HEK293T (cell line): ENCODE measurements around the gene S100P.

ENCODE experiments used
- FOXK2 ChIP-seq: fragments of 450-650 bp; IDR thresholded peaks from 2 replicates; pipeline ENCODE4 v1.6.1; 2016; ENCODE audit warnings: mild to moderate bottlenecking
- FOXM1 ChIP-seq: fragments of 450-650 bp; IDR thresholded peaks from 2 replicates; pipeline ENCODE4 v1.6.1; 2017; ENCODE audit warnings: mild to moderate bottlenecking, borderline replicate concordance
- HDGF ChIP-seq: fragments of 450-650 bp; IDR thresholded peaks from 2 replicates; pipeline ENCODE4 v1.6.1; 2017; ENCODE audit warnings: antibody characterized with exemption, borderline replicate concordance
- L3MBTL2 ChIP-seq: fragments of 450-650 bp; conservative IDR thresholded peaks from 2 replicates; pipeline ENCODE4 v1.6.1; 2016; ENCODE audit warnings: mild to moderate bottlenecking
- SUZ12 ChIP-seq: fragments of 450-650 bp; IDR thresholded peaks from 2 replicates; pipeline ENCODE4 v1.6.1; 2016; ENCODE audit warnings: mild to moderate bottlenecking
- TARDBP ChIP-seq: fragments of 450-650 bp; IDR thresholded peaks from 2 replicates; pipeline ENCODE4 v1.6.1; 2016
- TF ChIP-seq, protein P1 (sequence below): fragments of 450-650 bp; IDR thresholded peaks from 2 replicates; pipeline ENCODE4 v1.6.1; 2016

DNA sequence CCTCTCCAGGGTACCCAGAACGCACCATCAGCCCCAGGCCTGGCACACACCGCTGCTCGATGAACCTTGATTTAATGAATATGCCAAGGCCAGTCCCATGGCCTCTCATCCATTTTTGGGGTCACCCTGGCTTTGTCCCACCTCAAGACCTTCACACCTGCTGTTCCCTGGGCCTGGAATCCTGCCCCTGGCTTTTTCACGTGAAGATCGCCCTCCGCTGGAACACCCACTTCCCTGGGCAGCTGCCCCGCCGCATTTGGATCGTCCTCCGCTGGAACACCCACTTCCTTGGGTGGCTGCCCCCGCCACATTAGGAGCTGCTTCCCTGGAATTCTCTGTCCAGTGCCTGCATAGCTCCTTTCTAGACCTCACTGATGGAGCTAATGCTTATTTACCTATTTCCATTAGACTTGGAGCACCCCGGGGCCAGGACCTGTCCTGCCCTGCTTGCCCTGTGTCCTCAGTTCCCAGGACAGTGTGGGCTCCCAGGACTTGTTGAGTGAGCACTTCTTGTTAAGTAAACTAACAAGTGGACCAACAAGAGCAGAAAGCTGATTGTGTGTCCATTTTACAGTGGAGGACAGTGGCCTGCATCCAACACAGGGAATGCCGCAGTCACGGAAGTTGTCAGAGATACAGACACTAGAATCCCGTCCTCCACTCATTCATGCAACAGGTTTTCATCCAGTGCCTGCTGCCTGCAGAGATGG, 34.8 kb downstream of the S100P start:
- no peak for TF ChIP-seq FOXM1
- no peak for TF ChIP-seq L3MBTL2
- no peak for TF ChIP-seq SUZ12
- no peak for TF ChIP-seq HDGF
- no peak for TF ChIP-seq FOXK2
- TF ChIP-seq, protein P1, sequence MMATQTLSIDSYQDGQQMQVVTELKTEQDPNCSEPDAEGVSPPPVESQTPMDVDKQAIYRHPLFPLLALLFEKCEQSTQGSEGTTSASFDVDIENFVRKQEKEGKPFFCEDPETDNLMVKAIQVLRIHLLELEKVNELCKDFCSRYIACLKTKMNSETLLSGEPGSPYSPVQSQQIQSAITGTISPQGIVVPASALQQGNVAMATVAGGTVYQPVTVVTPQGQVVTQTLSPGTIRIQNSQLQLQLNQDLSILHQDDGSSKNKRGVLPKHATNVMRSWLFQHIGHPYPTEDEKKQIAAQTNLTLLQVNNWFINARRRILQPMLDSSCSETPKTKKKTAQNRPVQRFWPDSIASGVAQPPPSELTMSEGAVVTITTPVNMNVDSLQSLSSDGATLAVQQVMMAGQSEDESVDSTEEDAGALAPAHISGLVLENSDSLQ, result no peak
- TF ChIP-seq TARDBP, result no peak
